ENCODE data around the gene PDGFA. TPM values are rescaled to one million over a fixed set of nuclear protein-coding genes. Genes with fewer than 3 reads are reported as not detected.

The PDGFA gene
- total and polyA plus RNA-seq, 8 donors = 11.1 to 93.0 (median 41.8) TPM

GRCh38 chr7:503575-504111, 16.0 kb downstream of the PDGFA start:
- intact Hi-C loops (cut with DNase I; ENCODE audit: low total_unique reads) = no loop called here
- H3K4me3 ChIP-seq = peak overlapping the region in 1 of 4 donors; percentile 6
- H3K4me1 ChIP-seq = peaks cover 38 to 67% (median 58%) of the 10 kb centered on the region in 4 donors
- H3K36me3 ChIP-seq = peaks cover 19 to 62% (median 41%) of the 10 kb centered on the region in 4 donors
- TF ChIP-seq POLR2AphosphoS5 (IDR thresholded peaks at IDR 0.05) (peak in 1 of 3 donors; percentile 82), EP300 (IDR thresholded peaks at IDR 0.05) (no peak), CTCF (IDR thresholded peaks at IDR 0.05) (no peak), POLR2A (IDR thresholded peaks at IDR 0.05) (peak in 1 of 4 donors; percentile 17)
- no peaks in the 10 kb centered on the region for H3K27me3 ChIP-seq
- peak overlapping the region; percentile 81 to 94 (median 91) for H3K27ac ChIP-seq
- no peaks in the 10 kb centered on the region for H3K9me3 ChIP-seq
- DNase-seq = peak; percentile 94 to 96
- 29 to 53% (median 46%) methylated on average over 16 to 20 of the region's 20 CpGs for WGBS, 5 donors

- peaks cover 38 to 64% (median 54%) of the 10 kb centered on the region in 4 donors for H3K4me1 ChIP-seq
- TF ChIP-seq POLR2AphosphoS5 (IDR thresholded peaks at IDR 0.05) (no peak), POLR2A (IDR thresholded peaks at IDR 0.05) (no peak), CTCF (IDR thresholded peaks at IDR 0.05) (no peak), EP300 (IDR thresholded peaks at IDR 0.05) (no peak)
- no peak for DNase-seq
- peak overlapping the region in 4 of 5 donors; percentile 10 to 55 (median 38) for H3K27ac ChIP-seq
- no peak overlapping the region for H3K4me3 ChIP-seq
- intact Hi-C loops (cut with DNase I; ENCODE audit: low total_unique reads) = no loop called here
- H3K36me3 ChIP-seq = peaks cover 19 to 60% (median 44%) of the 10 kb centered on the region in 4 donors
- no peaks in the 10 kb centered on the region for H3K27me3 ChIP-seq
- no peaks in the 10 kb centered on the region for H3K9me3 ChIP-seq
- WGBS, 5 donors = 76 to 81% (median 78%) methylated on average over 11 to 13 of the region's 13 CpGs
Observed at GRCh38 chr7:502296-502695, 17.4 kb downstream of the PDGFA start.

GRCh38 chr7:501526-501925, 18.1 kb downstream of the PDGFA start:
- no peak for DNase-seq
- WGBS, 5 donors = 78 to 90% (median 85%) methylated on average over 7 of the region's 7 CpGs
- TF ChIP-seq EP300 (IDR thresholded peaks at IDR 0.05) (no peak), POLR2AphosphoS5 (IDR thresholded peaks at IDR 0.05) (no peak), POLR2A (IDR thresholded peaks at IDR 0.05) (no peak), CTCF (IDR thresholded peaks at IDR 0.05) (no peak)
- H3K27me3 ChIP-seq = no peaks in the 10 kb centered on the region
- peaks cover 32 to 57% (median 49%) of the 10 kb centered on the region in 4 donors for H3K4me1 ChIP-seq
- no peaks in the 10 kb centered on the region for H3K9me3 ChIP-seq
- H3K27ac ChIP-seq = peak overlapping the region in 1 of 5 donors; percentile 55
- H3K4me3 ChIP-seq = no peak overlapping the region
- H3K36me3 ChIP-seq = peaks cover 21 to 60% (median 49%) of the 10 kb centered on the region in 4 donors
- intact Hi-C loops (cut with DNase I; ENCODE audit: low total_unique reads) = no loop called here

- Histone ChIP-seq H3K9me3 (no peaks in the 10 kb centered on the region), H3K4me1 (peaks cover 25 to 52% (median 48%) of the 10 kb centered on the region in 4 donors), H3K36me3 (peaks cover 23 to 59% (median 54%) of the 10 kb centered on the region in 4 donors), H3K4me3 (no peak overlapping the region), H3K27ac (no peak overlapping the region), H3K27me3 (no peaks in the 10 kb centered on the region)
- 84 to 88% (median 84%) methylated on average over 33 to 35 of the region's 35 CpGs for WGBS, 5 donors
- DNase-seq = no peak
- intact Hi-C loops (cut with DNase I; ENCODE audit: low total_unique reads) = no loop called here
- TF ChIP-seq EP300 (IDR thresholded peaks at IDR 0.05) = no peak
- no peak for TF ChIP-seq POLR2A (IDR thresholded peaks at IDR 0.05)
- TF ChIP-seq POLR2AphosphoS5 (IDR thresholded peaks at IDR 0.05) = no peak
- no peak for TF ChIP-seq CTCF (IDR thresholded peaks at IDR 0.05)
Observed at GRCh38 chr7:500521-501420, 18.9 kb downstream of the PDGFA start.
